HepG2 (cell line): Measurements from ENCODE around the gene LUC7L2. TPM values are rescaled to one million over a fixed set of nuclear protein-coding genes. Genes with fewer than 3 reads are reported as not detected.

Experiments used
- DBP ChIP-seq: sonication (generic); formaldehyde crosslinking; IDR thresholded peaks from 2 replicates; pipeline ENCODE4 v1.4.0; 2020; ENCODE audit warnings: missing genetic modification reagents; ENCODE audit errors: not compliant biosample characterization
- HDAC2 ChIP-seq: sonication (generic); formaldehyde crosslinking; IDR thresholded peaks from 2 replicates; pipeline ENCODE4 v1.4.0; 2020; ENCODE audit warnings: missing genetic modification reagents
- HOXA7 ChIP-seq: sonication (generic); formaldehyde crosslinking; IDR thresholded peaks from 2 replicates; pipeline ENCODE4 v1.8.1; 2022; ENCODE audit warnings: mild to moderate bottlenecking, missing genetic modification reagents, moderate library complexity
- MED8 ChIP-seq: sonication (generic); formaldehyde crosslinking; IDR thresholded peaks from 2 replicates; pipeline ENCODE4 v1.8.1; 2023; ENCODE audit warnings: mild to moderate bottlenecking, missing genetic modification reagents; ENCODE audit not compliant: insufficient replicate concordance
- MEIS1 ChIP-seq: sonication (generic); formaldehyde crosslinking; IDR thresholded peaks from 2 replicates; pipeline ENCODE4 v1.9.0; 2021; ENCODE audit warnings: mild to moderate bottlenecking, missing genetic modification reagents, moderate library complexity, borderline replicate concordance
- MIER3 ChIP-seq: IDR thresholded peaks from 2 replicates; pipeline ENCODE4 v1.6.1; 2016; ENCODE audit warnings: missing compliant biosample characterization, borderline replicate concordance
- MIXL1 ChIP-seq: IDR thresholded peaks from 2 replicates; pipeline ENCODE4 v1.6.1; 2016
- REPIN1 ChIP-seq: sonication (generic); formaldehyde crosslinking; IDR thresholded peaks from 2 replicates; pipeline ENCODE4 v1.8.0; 2022; ENCODE audit warnings: missing genetic modification reagents, low read depth, mild to moderate bottlenecking, borderline replicate concordance
- SALL1 ChIP-seq: sonication (generic); formaldehyde crosslinking; IDR thresholded peaks from 2 replicates; pipeline ENCODE4 v1.8.0; 2022; ENCODE audit warnings: mild to moderate bottlenecking, missing genetic modification reagents
- SATB2 ChIP-seq: sonication (generic); formaldehyde crosslinking; IDR thresholded peaks from 2 replicates; pipeline ENCODE4 v1.5.0; 2020; ENCODE audit warnings: missing genetic modification reagents
- ZFX ChIP-seq: sonication (generic); formaldehyde crosslinking; IDR thresholded peaks from 2 replicates; pipeline ENCODE4 v1.4.0; 2020; ENCODE audit warnings: mild to moderate bottlenecking, low read depth, missing genetic modification reagents, moderate library complexity
- ZNF256 ChIP-seq: sonication (generic); formaldehyde crosslinking; conservative IDR thresholded peaks from 2 replicates; pipeline ENCODE4 v1.4.0; 2020; ENCODE audit warnings: missing genetic modification reagents
- ZNF431 ChIP-seq: sonication (generic); formaldehyde crosslinking; IDR thresholded peaks from 2 replicates; pipeline ENCODE4 v1.9.0; 2022; ENCODE audit warnings: missing genetic modification reagents, low read depth, mild to moderate bottlenecking, borderline replicate concordance
- ZNF441 ChIP-seq: sonication (generic); formaldehyde crosslinking; IDR thresholded peaks from 2 replicates; pipeline ENCODE4 v1.7.0; 2021; ENCODE audit warnings: missing genetic modification reagents, borderline replicate concordance
- ZNF552 ChIP-seq: sonication (generic); formaldehyde crosslinking; IDR thresholded peaks from 2 replicates; pipeline ENCODE4 v1.9.0; 2022; ENCODE audit warnings: missing genetic modification reagents, mild to moderate bottlenecking, borderline replicate concordance
- ZSCAN31 ChIP-seq: sonication (generic); formaldehyde crosslinking; IDR thresholded peaks from 2 replicates; pipeline ENCODE4 v1.5.0; 2020; ENCODE audit warnings: low read depth, mild to moderate bottlenecking, missing genetic modification reagents
- polyA plus RNA-seq, 8 experiments: library from polyadenylated mRNA; depleted of rRNA in 3 of 8; stranded (reverse) in 7 of 8; unstranded in 1 of 8; fragments of >200 nt; fragmentation: Illumina TruSeq in 4 of 8; extraction: Trizol in 4 of 8; gene quantifications; 2 replicates each; pipeline versions ENCODE4 v1.2.1 to v1.2.3, GENCODE V29; 2011 to 2016; ENCODE audit warnings: low read depth in 4 of 8, missing spikeins in 1 of 8, mixed read lengths in 1 of 8; ENCODE audit not compliant: insufficient read depth in 1 of 8
- total RNA-seq, 5 experiments: library from RNA; depleted of rRNA; stranded (reverse); fragments of >200 nt; fragmentation: Illumina TruSeq; extraction: Trizol; gene quantifications; 2 replicates each; pipeline ENCODE4 v1.2.3, GENCODE V29; 2016; ENCODE audit warnings: low read depth in 1 of 5
- TF ChIP-seq, protein P1 (sequence below): sonication (generic); formaldehyde crosslinking; IDR thresholded peaks from 2 replicates; pipeline ENCODE4 v1.5.0; 2020; ENCODE audit warnings: missing genetic modification reagents, mild to moderate bottlenecking, borderline replicate concordance
- TF ChIP-seq, protein P2 (sequence below): IDR thresholded peaks from 2 replicates; pipeline ENCODE4 v1.6.1; 2012; ENCODE audit warnings: low read length, improper control_type of control experiment
- TF ChIP-seq, protein P3 (sequence below): sonication (generic); formaldehyde crosslinking; IDR thresholded peaks from 2 replicates; pipeline ENCODE4 v1.8.1; 2023; ENCODE audit warnings: mild to moderate bottlenecking, missing genetic modification reagents

LUC7L2 gene
- total and polyA plus RNA-seq, 2 of the 13 experiments (the other 11 are each of a cell fraction or from before 2014, with no cell fraction given) = 17.9 to 50.7 TPM

GRCh38 chr7:139359366-139360209 is at the start of gene LUC7L2 (continued):
- TF ChIP-seq REPIN1 (CRISPR knock-in tag) = peak; percentile 35
- TF ChIP-seq MIER3 = 0 out of 2 replicates have a peak, but pooled peaks have one; percentile 24
- TF ChIP-seq DBP (CRISPR knock-in tag) = peak; percentile 77
- TF ChIP-seq, protein P1, sequence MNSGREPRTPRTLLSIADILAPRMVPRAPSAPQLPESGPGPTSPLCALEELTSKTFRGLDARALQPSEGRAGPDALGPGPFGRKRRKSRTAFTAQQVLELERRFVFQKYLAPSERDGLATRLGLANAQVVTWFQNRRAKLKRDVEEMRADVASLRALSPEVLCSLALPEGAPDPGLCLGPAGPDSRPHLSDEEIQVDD = peak; percentile 87; the same call in 1 of the 2 replicates
- TF ChIP-seq MIXL1 = peak; percentile 42; the same call in 1 of the 2 replicates
- TF ChIP-seq MED8 (CRISPR knock-in tag) = peak; percentile 89
- peak; percentile 16 for TF ChIP-seq ZNF256 (CRISPR knock-in tag)
- TF ChIP-seq ZFX (CRISPR knock-in tag) = peak; percentile 76
- TF ChIP-seq, protein P2, sequence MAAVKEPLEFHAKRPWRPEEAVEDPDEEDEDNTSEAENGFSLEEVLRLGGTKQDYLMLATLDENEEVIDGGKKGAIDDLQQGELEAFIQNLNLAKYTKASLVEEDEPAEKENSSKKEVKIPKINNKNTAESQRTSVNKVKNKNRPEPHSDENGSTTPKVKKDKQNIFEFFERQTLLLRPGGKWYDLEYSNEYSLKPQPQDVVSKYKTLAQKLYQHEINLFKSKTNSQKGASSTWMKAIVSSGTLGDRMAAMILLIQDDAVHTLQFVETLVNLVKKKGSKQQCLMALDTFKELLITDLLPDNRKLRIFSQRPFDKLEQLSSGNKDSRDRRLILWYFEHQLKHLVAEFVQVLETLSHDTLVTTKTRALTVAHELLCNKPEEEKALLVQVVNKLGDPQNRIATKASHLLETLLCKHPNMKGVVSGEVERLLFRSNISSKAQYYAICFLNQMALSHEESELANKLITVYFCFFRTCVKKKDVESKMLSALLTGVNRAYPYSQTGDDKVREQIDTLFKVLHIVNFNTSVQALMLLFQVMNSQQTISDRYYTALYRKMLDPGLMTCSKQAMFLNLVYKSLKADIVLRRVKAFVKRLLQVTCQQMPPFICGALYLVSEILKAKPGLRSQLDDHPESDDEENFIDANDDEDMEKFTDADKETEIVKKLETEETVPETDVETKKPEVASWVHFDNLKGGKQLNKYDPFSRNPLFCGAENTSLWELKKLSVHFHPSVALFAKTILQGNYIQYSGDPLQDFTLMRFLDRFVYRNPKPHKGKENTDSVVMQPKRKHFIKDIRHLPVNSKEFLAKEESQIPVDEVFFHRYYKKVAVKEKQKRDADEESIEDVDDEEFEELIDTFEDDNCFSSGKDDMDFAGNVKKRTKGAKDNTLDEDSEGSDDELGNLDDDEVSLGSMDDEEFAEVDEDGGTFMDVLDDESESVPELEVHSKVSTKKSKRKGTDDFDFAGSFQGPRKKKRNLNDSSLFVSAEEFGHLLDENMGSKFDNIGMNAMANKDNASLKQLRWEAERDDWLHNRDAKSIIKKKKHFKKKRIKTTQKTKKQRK = no peak
- TF ChIP-seq HOXA7 (CRISPR knock-in tag) = 0 out of 2 replicates have a peak, but pooled peaks have one; percentile 51
- 0 out of 2 replicates have a peak, but pooled peaks have one; percentile 16 for TF ChIP-seq ZNF552 (CRISPR knock-in tag)
- TF ChIP-seq ZNF431 = peak; percentile 71; the same call in 1 of the 2 replicates
- TF ChIP-seq, protein P3, sequence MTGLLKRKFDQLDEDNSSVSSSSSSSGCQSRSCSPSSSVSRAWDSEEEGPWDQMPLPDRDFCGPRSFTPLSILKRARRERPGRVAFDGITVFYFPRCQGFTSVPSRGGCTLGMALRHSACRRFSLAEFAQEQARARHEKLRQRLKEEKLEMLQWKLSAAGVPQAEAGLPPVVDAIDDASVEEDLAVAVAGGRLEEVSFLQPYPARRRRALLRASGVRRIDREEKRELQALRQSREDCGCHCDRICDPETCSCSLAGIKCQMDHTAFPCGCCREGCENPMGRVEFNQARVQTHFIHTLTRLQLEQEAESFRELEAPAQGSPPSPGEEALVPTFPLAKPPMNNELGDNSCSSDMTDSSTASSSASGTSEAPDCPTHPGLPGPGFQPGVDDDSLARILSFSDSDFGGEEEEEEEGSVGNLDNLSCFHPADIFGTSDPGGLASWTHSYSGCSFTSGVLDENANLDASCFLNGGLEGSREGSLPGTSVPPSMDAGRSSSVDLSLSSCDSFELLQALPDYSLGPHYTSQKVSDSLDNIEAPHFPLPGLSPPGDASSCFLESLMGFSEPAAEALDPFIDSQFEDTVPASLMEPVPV (CRISPR knock-in tag) = peak; percentile 76
- peak; percentile 81 for TF ChIP-seq SALL1 (CRISPR knock-in tag)
- TF ChIP-seq SATB2 = peak; percentile 62; the same call in 1 of the 2 replicates
- no peak; the same call in 1 of the 2 replicates for TF ChIP-seq ZSCAN31 (CRISPR knock-in tag)
- peak; percentile 88 for TF ChIP-seq MEIS1 (CRISPR knock-in tag)
- peak; percentile 64 for TF ChIP-seq HDAC2
- TF ChIP-seq ZNF441 (CRISPR knock-in tag) = peak; percentile 92
